GM20431 (cell line): ENCODE measurements around the gene CEBPG.

Experiments
- in situ Hi-C: fragments of 300-500 bp; cut with MseI, MboI; formaldehyde crosslinking; loops from one replicate; pipeline ENCODE4 v1.15.0; 2020; ENCODE audit warnings: low sequenced_read_pairs; ENCODE audit not compliant: unreplicated experiment

The CEBPG gene

DNA sequence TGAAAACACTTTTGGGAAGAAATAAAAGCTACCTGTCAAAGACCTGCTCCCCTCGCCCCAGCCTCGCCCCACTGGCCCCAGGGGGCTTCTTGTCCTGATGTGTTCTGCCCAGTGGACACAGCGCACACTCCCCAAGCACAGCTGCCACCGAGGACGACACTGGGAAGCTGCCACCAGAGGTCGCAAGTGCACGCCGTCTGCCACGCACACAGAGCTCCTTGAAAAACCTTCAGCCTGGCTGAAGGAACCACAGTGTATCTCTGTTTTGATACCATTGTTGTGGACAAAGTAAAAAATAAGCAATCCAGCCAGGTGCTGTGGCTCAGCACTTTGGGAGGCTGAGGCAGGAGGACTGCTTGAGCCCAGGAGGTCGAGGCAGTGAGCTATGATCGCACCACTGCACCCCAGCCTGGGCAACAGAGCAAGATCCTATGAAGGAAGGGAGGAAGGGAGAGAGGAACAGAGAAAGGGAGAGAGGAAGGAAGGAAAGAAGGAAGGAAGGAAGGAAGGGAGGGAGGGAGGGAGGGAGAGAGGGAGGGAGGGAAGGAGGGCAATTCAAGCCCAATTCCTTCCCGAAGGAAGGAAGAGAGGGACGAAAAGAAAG lies 57.3 kb downstream of the CEBPG start:
- in situ Hi-C loops: no loop called here

GRCh38 chr19:33432015-33432414 lies 58.5 kb downstream of the CEBPG start:
- in situ Hi-C loops: no loop called here
